CD4-positive, alpha-beta T cell treated with Interleukin-6 at 100 ng/mL for 8 hours (primary cell): ENCODE measurements around the gene BMAL1.
"Not testable (repeated sequence)": the region's sequence is repeated elsewhere in the genome, so short reads cannot be mapped to it uniquely, and the experiment has no call there.

Source experiments
- DNase-seq: peaks from one replicate; pipeline ENCODE4 v3.0.0-alpha.2; 2020; ENCODE audit warnings: mixed read lengths, low spot score

The BMAL1 gene

GRCh38 chr11:13277768-13278608 is at the start of gene BMAL1:
Gene BMAL1, plus strand, starts transcription at chr11:13277790. Its CDS starts 76,519 bp downstream, at chr11:13354309.
- DNase-seq = peak; percentile 39

DNA sequence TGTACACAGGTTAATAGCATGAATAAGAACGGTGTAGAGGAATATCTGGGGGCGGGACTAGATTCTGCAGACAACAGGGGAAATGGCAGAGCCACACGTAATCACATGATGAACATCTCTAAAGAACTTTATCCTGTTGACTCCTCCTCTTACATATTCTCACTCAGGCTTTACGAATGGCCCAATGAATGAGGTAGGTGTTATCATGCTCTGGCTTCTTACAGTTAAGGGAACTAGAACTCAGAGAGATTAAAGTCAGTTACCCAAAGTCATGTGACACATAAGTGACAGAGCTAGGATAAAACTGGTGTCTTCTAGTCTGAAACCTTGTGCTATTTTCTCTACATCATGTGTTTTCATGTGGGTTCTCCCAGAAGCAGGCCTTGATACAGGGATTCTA is 49.0 kb upstream of the BMAL1 start:
- DNase-seq = no peak

GRCh38 chr11:13229136-13229535 is 48.5 kb upstream of the BMAL1 start:
- no peak for DNase-seq

- no peak for DNase-seq
Measured at GRCh38 chr11:13229711-13230318, 47.8 kb upstream of the BMAL1 start.

GRCh38 chr11:13233173-13233745 is 44.3 kb upstream of the BMAL1 start:
- no peak for DNase-seq

- DNase-seq = no peak
Measured at GRCh38 chr11:13235895-13236294, 41.7 kb upstream of the BMAL1 start.

- DNase-seq = no peak
Measured at GRCh38 chr11:13236626-13237025, 41.0 kb upstream of the BMAL1 start.

DNA sequence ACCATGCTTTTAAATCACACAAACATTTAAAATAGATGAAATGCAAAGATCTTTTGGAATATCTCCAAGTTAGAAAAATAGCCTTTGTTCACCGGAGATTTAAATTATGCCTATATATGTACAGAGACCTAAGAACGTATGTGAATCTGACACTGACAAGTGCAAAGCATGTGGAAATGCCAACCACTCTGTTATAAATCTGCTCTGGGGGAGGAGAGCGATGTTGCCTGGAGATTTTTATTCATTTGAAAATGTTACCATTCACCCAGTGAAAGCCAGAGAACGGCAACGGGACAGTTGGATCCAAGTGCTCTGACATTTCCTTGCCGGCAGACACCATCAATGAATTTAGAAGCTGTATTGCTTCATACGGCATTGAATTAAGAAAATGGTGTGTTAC is 39.8 kb upstream of the BMAL1 start:
- no peak for DNase-seq

GRCh38 chr11:13238879-13239514 is 38.6 kb upstream of the BMAL1 start:
- peak; percentile 52 for DNase-seq

DNA sequence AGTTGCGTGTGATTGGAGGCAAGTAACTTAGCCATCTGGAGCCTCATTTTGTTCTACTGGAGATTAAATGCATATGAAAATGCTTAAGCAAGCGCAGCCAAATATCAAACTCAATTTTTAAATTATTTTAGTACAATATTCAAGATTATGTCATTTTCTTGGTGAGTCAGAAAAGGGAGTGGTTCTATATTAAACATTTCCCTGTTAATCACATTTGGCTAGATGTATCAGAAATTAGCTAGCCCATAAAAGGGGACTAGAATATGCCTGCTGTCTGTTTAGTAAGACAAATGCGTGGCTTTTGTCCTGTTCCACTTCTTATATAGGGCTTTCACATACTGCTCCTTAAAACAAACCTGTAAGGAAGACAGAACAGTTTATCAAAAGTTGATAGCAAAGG is 35.0 kb upstream of the BMAL1 start:
- DNase-seq = no peak

GRCh38 chr11:13247606-13248296 is 29.8 kb upstream of the BMAL1 start:
- DNase-seq = no peak

DNA sequence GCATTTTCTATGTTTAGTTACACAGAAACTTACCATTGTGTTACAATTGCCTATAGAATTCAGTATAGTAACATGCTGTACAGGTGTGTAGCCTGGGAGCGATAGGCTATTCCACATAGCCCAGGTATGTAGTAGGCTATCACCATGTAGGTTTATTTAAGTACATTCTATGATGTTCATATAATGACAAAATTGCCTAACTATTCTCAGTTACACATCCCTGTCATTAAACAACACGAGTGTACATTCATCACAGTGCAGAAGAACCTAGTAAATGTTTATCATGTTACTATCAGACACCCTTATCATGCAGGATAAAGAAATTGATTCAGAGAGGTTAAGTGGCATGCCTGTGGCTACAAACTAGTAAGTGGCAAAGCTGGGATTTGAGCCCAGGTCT is 28.4 kb upstream of the BMAL1 start:
- DNase-seq = no peak

DNA sequence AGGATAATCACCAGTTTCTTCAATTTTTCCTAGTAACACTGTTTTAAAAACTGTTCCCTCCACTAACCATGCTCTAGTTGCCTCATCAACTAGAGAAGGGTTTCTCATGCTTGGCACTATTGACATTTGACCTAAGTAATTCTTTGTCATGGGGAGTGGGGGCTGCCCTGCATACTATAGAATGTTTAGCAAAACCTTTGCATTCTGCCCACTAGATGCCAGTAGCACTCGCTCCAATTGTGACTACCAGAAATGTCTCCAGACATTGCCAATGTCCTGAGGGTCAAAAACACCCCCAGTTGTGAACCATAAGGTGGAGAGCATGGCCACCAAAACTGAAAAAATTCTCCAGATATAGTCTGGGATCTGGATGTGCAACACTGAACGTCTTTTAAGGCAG is 27.6 kb upstream of the BMAL1 start:
- DNase-seq = peak; percentile 3

GRCh38 chr11:13251966-13252365 is 25.6 kb upstream of the BMAL1 start:
- no peak for DNase-seq

GRCh38 chr11:13252438-13252837 is 25.2 kb upstream of the BMAL1 start:
- no peak for DNase-seq

GRCh38 chr11:13256216-13256615 is 21.4 kb upstream of the BMAL1 start:
- no peak for DNase-seq

DNA sequence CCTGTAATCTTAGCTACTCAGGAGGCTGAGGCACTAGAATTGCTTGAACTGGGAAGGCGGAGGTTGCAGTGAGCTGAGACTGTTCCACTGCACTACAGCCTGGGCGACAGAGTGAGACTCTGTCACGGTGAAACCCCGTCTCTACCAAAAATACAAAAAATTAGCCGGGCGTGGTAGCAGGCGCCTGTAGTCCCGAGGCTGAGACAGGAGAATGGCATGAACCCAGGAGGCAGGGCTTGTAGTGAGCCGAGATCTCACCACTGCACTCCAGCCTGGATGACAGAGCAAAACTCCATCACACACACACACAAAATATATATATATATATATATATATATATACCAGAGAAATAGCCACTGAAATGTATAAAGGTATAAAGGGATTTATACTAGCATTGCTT is 19.5 kb upstream of the BMAL1 start:
- not testable (repeated sequence) for DNase-seq

DNA sequence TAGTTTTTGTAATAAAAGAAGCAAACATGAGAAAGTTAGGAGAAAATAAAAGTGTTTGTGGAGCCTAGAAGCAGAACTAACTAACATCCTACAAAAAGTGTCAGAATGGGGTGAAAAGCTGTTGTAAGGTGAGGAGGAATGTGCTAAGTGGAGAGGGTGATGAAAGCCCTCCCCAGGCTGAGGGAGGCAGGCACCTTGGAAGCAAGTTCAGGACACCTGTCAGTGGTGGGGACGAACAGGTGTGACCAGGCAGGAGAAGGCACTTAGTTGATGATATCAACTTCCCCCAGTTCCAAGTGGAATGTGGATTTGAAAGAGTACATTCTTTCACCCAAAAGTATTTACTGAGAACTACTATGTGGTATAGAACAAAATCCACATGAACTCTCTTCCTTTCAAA is 18.7 kb upstream of the BMAL1 start:
- no peak for DNase-seq

GRCh38 chr11:13259374-13259773 is 18.2 kb upstream of the BMAL1 start:
- DNase-seq = peak; percentile 5

DNA sequence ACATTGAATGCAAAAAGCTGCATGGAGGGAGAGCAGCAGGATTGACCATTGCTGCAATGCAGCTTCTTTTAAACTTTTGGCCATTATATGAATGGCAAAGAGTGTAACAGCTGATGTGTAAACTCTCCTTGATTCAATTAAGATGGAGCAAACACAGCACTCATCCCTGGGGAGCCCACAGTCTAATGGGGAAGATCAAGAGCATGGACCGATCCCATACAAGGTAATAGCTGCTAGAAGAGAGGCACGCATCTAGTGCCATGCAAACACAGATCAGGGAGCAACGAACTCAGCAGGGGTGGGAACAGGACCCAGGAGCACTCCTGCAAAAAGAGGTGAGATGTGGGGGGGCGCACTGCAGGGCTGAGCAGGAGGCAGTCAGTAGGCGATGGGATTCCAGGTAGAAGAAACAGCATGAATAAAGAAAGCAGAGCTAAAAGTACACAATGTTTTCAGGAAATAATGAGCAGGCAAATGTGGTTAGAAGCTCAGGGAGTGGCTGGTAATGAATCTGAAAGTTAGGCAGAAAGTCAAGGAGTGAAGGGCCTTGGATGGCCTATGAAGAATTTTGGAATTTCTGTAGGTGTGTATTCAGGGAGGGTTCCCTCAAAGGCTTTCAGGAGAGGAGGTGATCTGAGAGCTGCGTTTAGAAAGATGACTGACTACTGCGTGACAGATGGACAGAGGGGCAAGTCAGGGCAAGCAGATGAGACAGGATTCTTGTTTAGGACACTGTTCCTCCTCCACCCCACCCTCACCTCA is 17.2 kb upstream of the BMAL1 start:
- DNase-seq = no peak

GRCh38 chr11:13260963-13261588 is 16.5 kb upstream of the BMAL1 start:
- no peak for DNase-seq
